Activated CD4-positive, alpha-beta T cell treated with anti-CD3 and anti-CD28 coated beads, Interleukin-2, amount 10 ng/mL, durations not matched to agents 7 days and 5 days (primary cell): ENCODE results near the gene MACROD2. TPM values are rescaled to one million over a fixed set of nuclear protein-coding genes. Genes with fewer than 3 reads are reported as not detected.

ENCODE experiments used
- CTCF ChIA-PET: fragments of 350-600 bp; sonication (Branson Sonifier 250); formaldehyde crosslinking; loops from one replicate; lab custom pipeline; 2021; ENCODE audit warnings: antibody characterized with exemption; lab: Charles Lee
- POLR2A ChIA-PET: fragments of 350-600 bp; sonication (Branson Sonifier 250); formaldehyde crosslinking; loops from one replicate; lab custom pipeline; 2021; ENCODE audit warnings: antibody characterized with exemption; lab: Charles Lee
- DNase-seq: peaks from one replicate; pipeline ENCODE4 v3.0.0-alpha.2; 2020
- H3K27ac Mint-ChIP-seq: one replicate; pipeline ENCODE4 v1.8.0; 2021; ENCODE audit warnings: mild to moderate bottlenecking, moderate library complexity, mixed read lengths
- H3K27me3 Mint-ChIP-seq: one replicate; pipeline ENCODE4 v1.8.0; 2021; ENCODE audit warnings: mixed read lengths
- H3K36me3 Mint-ChIP-seq: one replicate; pipeline ENCODE4 v1.8.0; 2021; ENCODE audit warnings: low read depth, mixed read lengths
- H3K4me1 Mint-ChIP-seq: one replicate; pipeline ENCODE4 v1.8.0; 2021; ENCODE audit warnings: mixed read lengths
- H3K4me3 Mint-ChIP-seq: one replicate; pipeline ENCODE4 v1.8.0; 2021; ENCODE audit warnings: mild to moderate bottlenecking, moderate library complexity, mixed read lengths
- H3K9me3 Mint-ChIP-seq: one replicate; pipeline ENCODE4 v1.8.0; 2021; ENCODE audit warnings: mixed read lengths
- total RNA-seq, 2 experiments: library from RNA; stranded (reverse); gene quantifications; one replicate each; pipeline ENCODE4 v1.2.3, GENCODE V29; 2021

The MACROD2 gene
- total RNA-seq, 2 experiments from 2014 or later = not detected

GRCh38 chr20:16082051-16082550, 2086.8 kb downstream of the MACROD2 start:
- H3K36me3 Mint-ChIP-seq = no peaks in the 10 kb centered on the region
- no peak overlapping the region for H3K4me3 Mint-ChIP-seq

DNA sequence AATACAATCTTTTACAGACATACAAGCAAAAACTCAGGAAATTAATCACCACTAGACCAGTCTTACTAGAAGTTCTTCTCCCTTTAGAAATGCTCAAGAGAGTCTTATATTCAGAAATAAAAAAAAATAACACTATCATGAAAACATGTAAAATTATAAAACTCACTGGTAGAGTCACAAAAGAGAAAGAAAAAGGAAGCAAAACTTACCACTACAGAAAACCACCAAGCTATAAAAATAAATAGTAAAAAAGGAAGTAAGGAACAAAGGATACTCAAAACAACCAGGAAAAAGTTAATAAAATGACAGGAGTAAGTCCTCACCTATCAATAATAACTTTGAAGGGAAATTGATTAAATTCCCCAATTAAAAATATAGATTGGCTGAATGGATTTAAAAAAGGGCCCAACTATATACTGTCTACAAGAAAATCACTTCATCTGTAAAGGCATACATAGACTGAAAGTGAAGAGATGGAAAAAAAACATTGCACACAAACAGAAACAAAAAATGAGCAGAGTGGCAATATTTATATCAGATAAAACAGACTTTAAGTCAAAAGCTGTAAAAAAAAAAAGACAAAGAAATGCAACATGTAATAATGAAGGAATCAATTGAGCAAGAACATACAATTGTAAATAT, 2088.4 kb downstream of the MACROD2 start:
- Mint-ChIP-seq H3K9me3 (peaks cover 5% of the 10 kb centered on the region), H3K4me1 (no peaks in the 10 kb centered on the region), H3K36me3 (no peaks in the 10 kb centered on the region), H3K4me3 (no peak overlapping the region), H3K27me3 (peaks cover 1% of the 10 kb centered on the region), H3K27ac (no peak overlapping the region)
- ChIA-PET CTCF (no interaction called here), POLR2A (no interaction called here)
- no peak for DNase-seq

More at GRCh38 chr20:16082051-16082550, 2086.8 kb downstream of the MACROD2 start:
- no peaks in the 10 kb centered on the region for H3K4me1 Mint-ChIP-seq
- DNase-seq = no peak
- CTCF ChIA-PET = no interaction called here
- POLR2A ChIA-PET = no interaction called here
- H3K9me3 Mint-ChIP-seq = peaks cover 2% of the 10 kb centered on the region
- H3K27me3 Mint-ChIP-seq = peaks cover 1% of the 10 kb centered on the region
- H3K27ac Mint-ChIP-seq = no peak overlapping the region

DNA sequence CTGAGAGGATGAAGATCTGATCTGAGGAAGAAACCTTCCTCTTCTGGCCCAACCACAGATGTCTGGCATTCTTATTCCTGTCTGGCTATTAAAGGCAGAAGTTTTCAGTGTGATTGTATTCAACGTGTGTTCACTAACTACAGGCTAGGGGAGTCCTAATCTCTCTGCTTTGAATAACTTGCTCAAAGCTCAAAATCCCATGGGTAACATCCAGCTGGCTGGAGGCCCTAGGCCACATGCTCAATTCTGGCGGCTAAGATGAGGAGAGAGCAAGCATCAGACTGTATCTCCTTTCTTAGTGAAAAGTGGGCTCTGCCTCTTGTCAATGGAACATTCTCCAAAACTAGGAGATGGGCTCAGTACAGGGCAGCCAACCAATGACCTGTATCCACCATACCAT, 2099.9 kb downstream of the MACROD2 start:
- Mint-ChIP-seq H3K4me3 (no peak overlapping the region), H3K27ac (no peak overlapping the region), H3K36me3 (no peaks in the 10 kb centered on the region), H3K27me3 (no peaks in the 10 kb centered on the region), H3K4me1 (no peaks in the 10 kb centered on the region), H3K9me3 (no peaks in the 10 kb centered on the region)
- CTCF ChIA-PET = no interaction called here
- POLR2A ChIA-PET = no interaction called here
- DNase-seq = no peak

- Mint-ChIP-seq H3K4me1 (no peaks in the 10 kb centered on the region), H3K27ac (no peak overlapping the region), H3K27me3 (no peaks in the 10 kb centered on the region), H3K9me3 (no peaks in the 10 kb centered on the region), H3K36me3 (no peaks in the 10 kb centered on the region), H3K4me3 (no peak overlapping the region)
- CTCF ChIA-PET = no interaction called here
- DNase-seq = no peak
- POLR2A ChIA-PET = no interaction called here
These were observed 2101.5 kb downstream of the MACROD2 start for GRCh38 chr20:16096756-16097326.

DNA sequence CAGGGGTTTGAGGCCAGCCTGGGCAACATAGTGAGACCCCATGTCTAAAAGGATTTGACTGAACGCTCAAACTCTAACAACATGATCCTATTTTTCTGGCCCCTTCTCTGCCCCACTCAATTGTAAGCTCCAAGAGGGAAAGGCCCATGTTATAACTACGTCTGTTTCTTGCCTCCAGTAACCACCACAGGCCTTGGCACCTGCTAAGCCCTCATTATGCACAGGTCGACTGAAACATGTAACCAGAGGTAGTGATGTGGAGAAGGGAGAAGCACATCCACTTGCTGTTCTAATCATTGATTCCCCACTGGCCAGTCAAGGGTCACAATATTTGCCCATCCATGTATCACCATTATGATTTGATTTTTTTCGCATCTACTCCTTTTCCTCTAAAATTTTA, 2102.5 kb downstream of the MACROD2 start:
- Mint-ChIP-seq H3K9me3 (no peaks in the 10 kb centered on the region), H3K4me1 (no peaks in the 10 kb centered on the region), H3K36me3 (no peaks in the 10 kb centered on the region), H3K27me3 (no peaks in the 10 kb centered on the region), H3K27ac (no peak overlapping the region), H3K4me3 (no peak overlapping the region)
- ChIA-PET CTCF (no interaction called here), POLR2A (no interaction called here)
- no peak for DNase-seq

DNA sequence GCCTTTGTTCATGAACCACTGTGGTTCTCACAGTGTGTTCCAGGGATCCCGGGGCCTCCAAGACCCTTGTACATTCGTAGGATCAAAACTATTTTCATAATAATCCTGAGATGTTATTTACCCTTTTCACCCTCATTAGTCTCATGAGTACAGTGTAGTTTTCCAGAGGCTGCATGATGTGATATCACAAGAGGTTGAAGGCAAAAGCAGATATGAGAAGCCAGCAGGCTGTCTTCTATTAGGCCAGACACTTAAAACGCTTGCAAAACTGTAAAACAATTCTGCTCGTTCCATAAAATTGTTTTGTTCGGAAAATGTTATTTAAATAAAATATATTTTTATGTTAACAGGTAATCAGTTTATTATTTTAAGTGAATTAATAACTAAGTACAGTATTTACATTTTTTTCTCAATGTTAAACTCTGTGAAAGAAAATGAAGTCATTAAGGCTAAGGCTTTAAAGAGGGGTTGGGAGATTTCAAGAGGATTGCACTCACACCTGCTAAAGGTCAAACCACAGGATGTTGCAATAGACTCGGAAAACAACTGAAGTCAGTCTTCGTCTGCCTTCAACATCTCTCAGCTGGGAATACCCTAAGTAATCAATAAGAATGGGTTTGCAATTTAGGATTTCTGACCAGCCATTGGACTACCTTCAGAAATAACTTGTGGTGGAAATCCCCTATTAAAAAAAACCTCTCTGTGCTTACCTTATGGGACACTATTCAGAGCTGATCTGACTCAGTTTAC, 2103.7 kb downstream of the MACROD2 start:
- ChIA-PET POLR2A (no interaction called here), CTCF (no interaction called here)
- H3K9me3 Mint-ChIP-seq = peaks cover 2% of the 10 kb centered on the region
- H3K4me3 Mint-ChIP-seq = no peak overlapping the region
- H3K27ac Mint-ChIP-seq = no peak overlapping the region
- H3K27me3 Mint-ChIP-seq = no peaks in the 10 kb centered on the region
- H3K36me3 Mint-ChIP-seq = no peaks in the 10 kb centered on the region
- no peaks in the 10 kb centered on the region for H3K4me1 Mint-ChIP-seq
- DNase-seq = no peak

DNA sequence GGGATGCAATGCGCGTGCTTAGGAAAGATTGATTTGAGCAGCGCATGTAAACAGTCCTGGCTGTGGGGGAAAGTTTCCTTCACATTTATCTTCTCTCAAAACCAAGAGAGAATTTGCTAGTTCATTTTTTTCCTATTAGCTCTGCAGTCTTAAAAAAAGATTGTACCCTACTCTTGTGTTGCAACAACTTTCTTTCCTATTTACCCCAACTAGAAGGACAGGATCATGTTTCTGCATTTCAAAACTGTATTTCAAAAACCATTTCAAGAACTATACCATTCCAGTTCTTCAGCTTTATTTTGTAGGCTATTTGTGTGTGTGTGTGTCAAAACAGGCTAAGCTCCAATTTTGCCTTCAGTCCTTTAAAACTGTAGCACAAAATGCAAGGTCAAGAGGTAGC, 2104.8 kb downstream of the MACROD2 start:
- Mint-ChIP-seq H3K9me3 (peaks cover 2% of the 10 kb centered on the region), H3K4me1 (no peaks in the 10 kb centered on the region), H3K27ac (no peak overlapping the region), H3K4me3 (no peak overlapping the region), H3K36me3 (no peaks in the 10 kb centered on the region), H3K27me3 (no peaks in the 10 kb centered on the region)
- no peak for DNase-seq
- POLR2A ChIA-PET = no interaction called here
- CTCF ChIA-PET = no interaction called here

GRCh38 chr20:16100767-16101166, 2105.5 kb downstream of the MACROD2 start:
- H3K4me1 Mint-ChIP-seq = no peaks in the 10 kb centered on the region
- H3K4me3 Mint-ChIP-seq = no peak overlapping the region
- peaks cover 5% of the 10 kb centered on the region for H3K9me3 Mint-ChIP-seq
- ChIA-PET POLR2A (no interaction called here), CTCF (no interaction called here)
- no peak for DNase-seq
- H3K27ac Mint-ChIP-seq = no peak overlapping the region
- H3K36me3 Mint-ChIP-seq = no peaks in the 10 kb centered on the region
- no peaks in the 10 kb centered on the region for H3K27me3 Mint-ChIP-seq

Other genes with a start within 250 kb of the MACROD2 start
- 10 to 100 TPM; 12.4 to 12.7 TPM for gene ESF1, start 210.6 kb upstream of the MACROD2 start, total RNA-seq
- 10 to 100 TPM; 21.2 to 25.4 TPM for gene NDUFAF5, start 210.5 kb upstream of the MACROD2 start, total RNA-seq
- gene SEL1L2, start 4.9 kb upstream of the MACROD2 start, total RNA-seq = not detected